HG02943 (cell line): ENCODE results near the gene ADARB2.

Experiments used
- ATAC-seq: cut with Tn5 transposase; IDR thresholded peaks from one replicate; pipeline ENCODE4 v1.9.1; 2021; ENCODE audit warnings: mild to moderate bottlenecking, low read depth, moderate library complexity; ENCODE audit not compliant: unreplicated experiment

The ADARB2 gene

DNA sequence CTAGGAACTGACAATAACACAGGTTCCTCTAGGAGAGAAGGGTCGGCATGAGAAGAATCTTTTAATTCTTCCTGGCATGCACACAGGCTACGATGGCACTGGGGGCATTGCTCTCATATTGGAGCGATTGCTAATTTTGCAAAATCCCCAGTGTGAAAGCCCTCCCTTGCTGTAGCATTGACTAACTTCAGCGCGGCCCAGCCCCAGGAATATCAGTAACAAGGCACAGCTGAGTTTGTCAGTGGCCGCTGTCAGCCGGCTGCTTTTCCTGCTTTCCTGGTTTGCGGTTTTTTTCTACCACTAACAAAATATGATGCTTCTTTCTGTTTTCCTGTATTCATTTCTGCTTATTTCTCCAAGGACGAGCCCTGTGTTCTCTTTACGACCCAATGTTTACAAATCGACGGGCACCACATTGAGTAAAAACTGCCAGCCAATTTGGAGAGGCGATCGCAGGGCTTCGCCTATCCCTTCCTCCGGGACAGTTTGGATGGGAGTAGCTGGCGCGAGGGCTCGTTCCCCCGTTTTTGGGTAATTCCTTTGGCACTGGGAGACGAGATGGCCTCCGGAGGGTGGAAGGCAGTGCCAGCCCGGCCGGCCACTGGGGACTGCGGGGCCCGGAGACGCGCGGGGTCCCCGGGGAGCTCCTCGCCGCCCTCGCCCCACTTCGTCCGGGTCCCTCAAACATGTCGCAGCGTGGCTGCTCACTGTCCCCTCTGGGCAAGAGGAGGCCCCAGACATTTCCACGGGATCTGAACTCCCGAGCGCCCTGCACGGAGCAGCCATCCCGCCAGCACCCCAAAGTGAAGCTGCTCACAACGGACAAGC lies 967 bp downstream of the ADARB2 start:
- ATAC-seq: no peak

GRCh38 chr10:1735562-1735961 lies 1.8 kb downstream of the ADARB2 start:
- no peak for ATAC-seq

- no peak for ATAC-seq
These were observed 3.0 kb downstream of the ADARB2 start for GRCh38 chr10:1734288-1734687.

GRCh38 chr10:1733720-1734119 lies 3.6 kb downstream of the ADARB2 start:
- no peak for ATAC-seq

DNA sequence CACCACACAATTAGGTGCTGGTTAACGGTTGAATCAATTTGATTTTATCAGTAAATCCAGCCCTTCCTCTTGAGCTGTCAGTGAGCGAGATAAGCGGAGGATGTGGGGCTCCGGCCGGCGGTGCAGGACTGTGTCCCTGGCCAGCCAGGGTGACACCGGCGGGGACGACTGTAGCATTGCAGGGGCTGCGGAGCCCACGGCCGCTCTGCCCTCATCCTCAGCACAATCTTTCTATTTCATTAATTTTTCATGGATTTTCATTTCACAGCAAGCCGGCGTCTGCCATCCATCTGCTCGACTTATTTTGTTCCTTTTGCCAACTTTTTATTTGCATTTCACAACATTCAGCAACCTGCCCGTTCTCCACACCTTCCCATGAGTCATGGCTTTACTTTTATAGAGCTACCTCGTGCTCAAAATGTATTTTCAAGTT lies 4.7 kb downstream of the ADARB2 start:
- no peak for ATAC-seq

DNA sequence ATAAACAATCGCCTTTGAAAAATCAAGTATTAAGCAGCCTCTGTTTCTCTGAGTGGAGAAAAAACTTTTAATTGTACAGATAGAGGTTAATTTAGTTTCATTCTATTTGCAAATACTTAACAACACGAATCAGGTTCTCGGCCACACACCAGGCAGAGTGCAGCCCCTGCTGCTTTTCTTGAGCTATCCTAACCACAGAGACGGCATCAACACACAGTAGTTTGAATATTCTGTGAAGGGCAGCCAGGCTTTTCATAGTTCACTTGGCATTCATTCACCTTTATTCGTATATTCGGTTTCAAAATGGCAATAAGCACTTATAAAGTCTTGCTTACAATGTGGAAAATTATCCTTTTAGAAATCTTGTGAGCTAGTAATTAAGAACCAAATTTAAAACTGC lies 5.7 kb downstream of the ADARB2 start:
- no peak for ATAC-seq

DNA sequence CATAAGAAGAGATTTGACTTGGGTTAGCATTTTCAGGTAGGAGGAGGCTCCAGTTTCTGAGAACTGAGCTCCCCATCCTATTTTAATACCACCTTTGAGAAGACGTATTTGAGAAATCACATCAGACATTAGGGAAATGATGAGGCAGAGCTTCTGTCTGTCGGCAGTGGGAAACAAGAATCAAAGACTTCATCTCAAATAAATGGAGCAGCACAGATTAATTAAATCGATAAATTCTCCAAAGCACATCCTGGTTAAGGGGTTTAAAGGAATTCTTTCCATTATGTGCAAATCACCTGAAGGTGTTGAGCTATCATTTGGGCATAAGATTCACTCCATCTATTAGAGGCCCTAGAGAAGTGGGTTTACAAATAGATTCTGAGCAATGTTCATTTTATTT lies 7.6 kb downstream of the ADARB2 start:
- no peak for ATAC-seq

GRCh38 chr10:1726861-1727260 lies 10.5 kb downstream of the ADARB2 start:
- ATAC-seq: no peak

GRCh38 chr10:1724921-1725488 lies 12.3 kb downstream of the ADARB2 start:
- ATAC-seq: no peak

DNA sequence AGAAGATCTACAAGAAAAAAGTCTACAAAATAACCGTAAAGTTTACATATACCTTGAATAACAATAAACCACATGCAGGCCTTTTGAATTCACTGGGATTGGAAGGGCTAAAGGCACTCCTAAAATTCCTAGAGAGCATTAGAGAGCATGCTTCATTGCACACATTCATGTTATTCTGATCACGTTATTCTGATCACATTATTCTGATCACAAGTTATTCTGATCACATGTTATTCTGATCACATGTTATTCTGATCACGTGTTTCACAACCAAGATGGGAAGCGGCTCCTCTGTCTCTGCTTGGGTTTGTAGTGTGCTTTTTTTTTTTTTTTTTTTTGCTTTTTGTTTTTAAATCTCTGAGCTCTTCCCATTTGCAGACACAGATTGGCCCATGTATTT lies 20.5 kb downstream of the ADARB2 start:
- no peak for ATAC-seq

- no peak for ATAC-seq
These were observed 21.5 kb downstream of the ADARB2 start for GRCh38 chr10:1715821-1716220.

DNA sequence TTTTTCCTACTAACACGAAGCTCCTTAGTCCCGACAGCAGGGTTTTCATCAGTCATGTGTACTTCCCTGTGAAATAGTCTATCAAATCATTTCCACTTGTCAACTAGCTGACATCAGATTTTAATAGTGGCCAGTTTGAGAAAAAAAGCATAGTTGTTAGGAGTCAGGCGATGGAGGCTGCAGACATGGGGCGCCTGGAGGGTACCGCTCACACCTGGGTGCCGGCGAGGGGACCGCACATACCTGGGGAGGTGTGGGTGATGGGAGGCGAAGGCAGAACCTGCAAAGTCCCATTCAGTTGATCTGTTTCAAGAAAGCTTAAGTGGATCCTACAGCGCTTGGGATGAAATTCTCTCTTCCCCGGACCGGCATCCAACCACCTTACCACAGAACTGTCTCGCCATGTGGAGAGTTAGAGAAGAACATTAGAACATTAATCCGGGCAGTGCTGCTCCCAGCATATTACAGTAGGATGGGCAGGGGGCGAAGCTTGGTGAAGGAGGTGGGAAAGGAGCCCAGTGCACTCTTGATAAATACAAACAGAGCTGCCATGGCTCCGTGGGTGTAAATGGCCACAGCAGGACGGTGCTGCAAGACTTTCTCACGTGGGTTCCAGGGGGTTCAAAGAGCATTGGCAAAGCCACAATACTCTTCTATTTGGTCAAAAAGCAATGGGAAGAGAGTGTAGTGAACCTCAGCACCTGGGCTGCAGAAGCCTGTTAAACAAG lies 24.2 kb downstream of the ADARB2 start:
- ATAC-seq: no peak

- no peak for ATAC-seq
These were observed 25.0 kb downstream of the ADARB2 start for GRCh38 chr10:1712314-1712713.

DNA sequence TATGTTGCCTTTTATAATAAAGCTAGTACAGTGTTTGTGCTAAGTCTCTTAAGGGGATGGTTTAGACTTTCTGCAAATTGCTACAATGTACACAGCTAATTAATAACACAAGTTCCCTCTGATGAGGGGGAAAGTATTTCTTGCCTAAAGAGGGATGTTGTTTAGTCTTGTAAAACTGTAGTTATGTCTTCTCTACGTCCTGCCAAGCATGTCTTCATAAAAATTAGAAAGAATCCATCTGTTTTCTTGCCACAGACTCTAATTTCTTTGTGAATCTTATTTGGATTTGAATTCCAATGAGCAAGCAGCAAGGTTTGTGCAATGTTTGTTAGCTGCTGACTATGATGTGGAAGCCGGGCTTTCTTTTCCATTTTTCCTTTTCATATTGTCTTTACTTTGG lies 28.2 kb downstream of the ADARB2 start:
- ATAC-seq: no peak

- no peak for ATAC-seq
These were observed 28.6 kb downstream of the ADARB2 start for GRCh38 chr10:1708746-1709145.

DNA sequence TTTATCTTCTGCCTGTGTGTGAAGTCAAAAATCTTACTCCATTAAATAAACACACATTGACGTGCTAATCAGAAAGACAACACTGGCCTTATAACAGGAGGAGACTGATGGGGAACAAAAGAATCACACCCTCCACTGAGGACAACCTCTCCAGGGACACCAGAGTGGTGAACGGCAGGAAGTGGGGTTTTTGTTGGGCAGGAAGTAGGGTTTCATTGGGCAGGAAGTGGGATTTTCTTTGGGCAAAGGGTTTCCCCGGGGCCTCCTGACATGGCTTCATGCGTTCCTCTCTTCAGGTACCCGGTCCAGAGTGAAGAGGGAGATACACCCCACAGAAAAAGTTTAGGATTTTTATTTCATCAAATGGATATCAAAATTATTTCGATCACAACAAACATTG lies 30.6 kb downstream of the ADARB2 start:
- ATAC-seq: no peak

- no peak for ATAC-seq
These were observed 31.1 kb downstream of the ADARB2 start for GRCh38 chr10:1706256-1706655.

- no peak for ATAC-seq
These were observed 39.1 kb downstream of the ADARB2 start for GRCh38 chr10:1698185-1698584.

GRCh38 chr10:1696106-1696505 lies 41.2 kb downstream of the ADARB2 start:
- no peak for ATAC-seq

- ATAC-seq: no peak
These were observed 47.2 kb downstream of the ADARB2 start for GRCh38 chr10:1690086-1690485.

DNA sequence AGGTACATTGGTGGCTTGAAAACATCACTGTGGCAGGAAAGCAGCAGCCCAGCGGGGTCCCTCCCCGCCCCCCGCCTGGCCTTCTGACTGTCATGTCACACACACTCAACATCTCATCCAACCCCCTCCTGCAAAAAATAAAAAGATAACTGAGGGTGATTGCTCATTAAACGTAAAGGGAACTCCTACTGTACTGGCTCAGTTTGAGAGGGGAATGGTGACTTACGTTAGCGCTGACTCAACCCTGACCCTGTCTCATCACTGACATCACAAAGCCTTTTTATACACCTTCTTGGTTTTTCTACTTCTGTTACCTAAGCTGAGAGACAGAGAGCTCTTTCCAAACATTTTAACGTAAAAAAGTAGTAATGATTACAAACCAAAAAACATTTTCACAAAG lies 48.8 kb downstream of the ADARB2 start:
- ATAC-seq: no peak
